ENCODE results near the gene ANGPT4.

- TF ChIP-seq, protein P1, sequence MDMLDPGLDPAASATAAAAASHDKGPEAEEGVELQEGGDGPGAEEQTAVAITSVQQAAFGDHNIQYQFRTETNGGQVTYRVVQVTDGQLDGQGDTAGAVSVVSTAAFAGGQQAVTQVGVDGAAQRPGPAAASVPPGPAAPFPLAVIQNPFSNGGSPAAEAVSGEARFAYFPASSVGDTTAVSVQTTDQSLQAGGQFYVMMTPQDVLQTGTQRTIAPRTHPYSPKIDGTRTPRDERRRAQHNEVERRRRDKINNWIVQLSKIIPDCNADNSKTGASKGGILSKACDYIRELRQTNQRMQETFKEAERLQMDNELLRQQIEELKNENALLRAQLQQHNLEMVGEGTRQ (IDR thresholded peaks at IDR 0.05; ENCODE audit: borderline replicate concordance, low read depth, low read length): no peak
- TF ChIP-seq ZBTB40 (IDR thresholded peaks at IDR 0.05; ENCODE audit: borderline replicate concordance) (no peak), RBBP5 (conservative IDR thresholded peaks at IDR 0.05) (no peak), E2F4 (IDR thresholded peaks at IDR 0.05; ENCODE audit: low read depth, low read length) (no peak), BMI1 (IDR thresholded peaks at IDR 0.05; ENCODE audit: borderline replicate concordance) (no peak), KDM1A (IDR thresholded peaks at IDR 0.05; ENCODE audit: borderline replicate concordance) (no peak), SPI1 (IDR thresholded peaks at IDR 0.05; ENCODE audit: borderline replicate concordance, insufficient read depth, low read depth, low read length) (no peak), POLR2AphosphoS5 (IDR thresholded peaks at IDR 0.05; ENCODE audit: low read length) (no peak), EZH2 (IDR thresholded peaks at IDR 0.05; ENCODE audit: borderline replicate concordance, control insufficient read depth, low read depth, low read length) (no peak), POLR2A (IDR thresholded peaks at IDR 0.05; ENCODE audit: low read depth, low read length) (no peak)
- TF ChIP-seq, protein P2, sequence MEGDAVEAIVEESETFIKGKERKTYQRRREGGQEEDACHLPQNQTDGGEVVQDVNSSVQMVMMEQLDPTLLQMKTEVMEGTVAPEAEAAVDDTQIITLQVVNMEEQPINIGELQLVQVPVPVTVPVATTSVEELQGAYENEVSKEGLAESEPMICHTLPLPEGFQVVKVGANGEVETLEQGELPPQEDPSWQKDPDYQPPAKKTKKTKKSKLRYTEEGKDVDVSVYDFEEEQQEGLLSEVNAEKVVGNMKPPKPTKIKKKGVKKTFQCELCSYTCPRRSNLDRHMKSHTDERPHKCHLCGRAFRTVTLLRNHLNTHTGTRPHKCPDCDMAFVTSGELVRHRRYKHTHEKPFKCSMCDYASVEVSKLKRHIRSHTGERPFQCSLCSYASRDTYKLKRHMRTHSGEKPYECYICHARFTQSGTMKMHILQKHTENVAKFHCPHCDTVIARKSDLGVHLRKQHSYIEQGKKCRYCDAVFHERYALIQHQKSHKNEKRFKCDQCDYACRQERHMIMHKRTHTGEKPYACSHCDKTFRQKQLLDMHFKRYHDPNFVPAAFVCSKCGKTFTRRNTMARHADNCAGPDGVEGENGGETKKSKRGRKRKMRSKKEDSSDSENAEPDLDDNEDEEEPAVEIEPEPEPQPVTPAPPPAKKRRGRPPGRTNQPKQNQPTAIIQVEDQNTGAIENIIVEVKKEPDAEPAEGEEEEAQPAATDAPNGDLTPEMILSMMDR (IDR thresholded peaks at IDR 0.05 in 2 of 3, conservative IDR thresholded peaks at IDR 0.05 in 1 of 3; ENCODE audit: control insufficient read depth in 2 of 3, extremely low read depth in 1 of 3, insufficient read depth in 1 of 3, low read depth in 3 of 3, low read length in 3 of 3): no peak
- TF ChIP-seq, protein P3, sequence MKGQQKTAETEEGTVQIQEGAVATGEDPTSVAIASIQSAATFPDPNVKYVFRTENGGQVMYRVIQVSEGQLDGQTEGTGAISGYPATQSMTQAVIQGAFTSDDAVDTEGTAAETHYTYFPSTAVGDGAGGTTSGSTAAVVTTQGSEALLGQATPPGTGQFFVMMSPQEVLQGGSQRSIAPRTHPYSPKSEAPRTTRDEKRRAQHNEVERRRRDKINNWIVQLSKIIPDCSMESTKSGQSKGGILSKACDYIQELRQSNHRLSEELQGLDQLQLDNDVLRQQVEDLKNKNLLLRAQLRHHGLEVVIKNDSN (IDR thresholded peaks at IDR 0.05; ENCODE audit: borderline replicate concordance, extremely low read length, insufficient read depth, low read depth, low read length): no peak
- TF ChIP-seq, protein P4, sequence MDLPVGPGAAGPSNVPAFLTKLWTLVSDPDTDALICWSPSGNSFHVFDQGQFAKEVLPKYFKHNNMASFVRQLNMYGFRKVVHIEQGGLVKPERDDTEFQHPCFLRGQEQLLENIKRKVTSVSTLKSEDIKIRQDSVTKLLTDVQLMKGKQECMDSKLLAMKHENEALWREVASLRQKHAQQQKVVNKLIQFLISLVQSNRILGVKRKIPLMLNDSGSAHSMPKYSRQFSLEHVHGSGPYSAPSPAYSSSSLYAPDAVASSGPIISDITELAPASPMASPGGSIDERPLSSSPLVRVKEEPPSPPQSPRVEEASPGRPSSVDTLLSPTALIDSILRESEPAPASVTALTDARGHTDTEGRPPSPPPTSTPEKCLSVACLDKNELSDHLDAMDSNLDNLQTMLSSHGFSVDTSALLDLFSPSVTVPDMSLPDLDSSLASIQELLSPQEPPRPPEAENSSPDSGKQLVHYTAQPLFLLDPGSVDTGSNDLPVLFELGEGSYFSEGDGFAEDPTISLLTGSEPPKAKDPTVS (IDR thresholded peaks at IDR 0.05; ENCODE audit: low read depth, low read length): no peak
Observed at GRCh38 chr20:869606-870005, 46.5 kb downstream of the ANGPT4 start.
